Measurements from ENCODE around the gene R3HDM4. TPM values are rescaled to one million over a fixed set of nuclear protein-coding genes. Genes with fewer than 3 reads are reported as not detected.

The R3HDM4 gene
- total and polyA plus RNA-seq, 4 donors = 20.9 to 72.2 (median 47.6) TPM

- no peak overlapping the region for H3K27ac ChIP-seq (ENCODE audit: low read depth, low read length)
Measured at GRCh38 chr19:931860-932647, 19.0 kb upstream of the R3HDM4 start.

GRCh38 chr19:929891-930258 lies 16.9 kb upstream of the R3HDM4 start:
- DNase-seq (ENCODE audit: low read depth in 4 of 6, low spot score in 6 of 6) = no peak
- no peaks in the 10 kb centered on the region for H3K27me3 ChIP-seq (ENCODE audit: control insufficient read depth, insufficient read depth, low read length)
- H3K4me3 ChIP-seq (ENCODE audit: low read depth, low read length) = no peak overlapping the region
- peaks cover 54% of the 10 kb centered on the region for H3K4me1 ChIP-seq (ENCODE audit: control insufficient read depth, insufficient read depth, low read length)
- 92% methylated on average over 6 of the region's 6 CpGs for WGBS (ENCODE audit: insufficient coverage)
- peaks cover 65% of the 10 kb centered on the region for H3K36me3 ChIP-seq (ENCODE audit: control insufficient read depth, insufficient read depth, low read length)
- H3K9me3 ChIP-seq (ENCODE audit: control insufficient read depth, insufficient read depth, low read length) = no peaks in the 10 kb centered on the region
- no peak overlapping the region for H3K27ac ChIP-seq (ENCODE audit: low read depth, low read length)

More at GRCh38 chr19:931860-932647, 19.0 kb upstream of the R3HDM4 start:
- 79% methylated on average over 18 of the region's 32 CpGs for WGBS (ENCODE audit: insufficient coverage)
- Histone ChIP-seq H3K27me3 (ENCODE audit: control insufficient read depth, insufficient read depth, low read length) (no peaks in the 10 kb centered on the region), H3K4me3 (ENCODE audit: low read depth, low read length) (no peak overlapping the region), H3K36me3 (ENCODE audit: control insufficient read depth, insufficient read depth, low read length) (peaks cover 71% of the 10 kb centered on the region), H3K9me3 (ENCODE audit: control insufficient read depth, insufficient read depth, low read length) (no peaks in the 10 kb centered on the region), H3K4me1 (ENCODE audit: control insufficient read depth, insufficient read depth, low read length) (peaks cover 51% of the 10 kb centered on the region)
- DNase-seq (ENCODE audit: low read depth in 4 of 6, low spot score in 6 of 6) = no peak

DNA sequence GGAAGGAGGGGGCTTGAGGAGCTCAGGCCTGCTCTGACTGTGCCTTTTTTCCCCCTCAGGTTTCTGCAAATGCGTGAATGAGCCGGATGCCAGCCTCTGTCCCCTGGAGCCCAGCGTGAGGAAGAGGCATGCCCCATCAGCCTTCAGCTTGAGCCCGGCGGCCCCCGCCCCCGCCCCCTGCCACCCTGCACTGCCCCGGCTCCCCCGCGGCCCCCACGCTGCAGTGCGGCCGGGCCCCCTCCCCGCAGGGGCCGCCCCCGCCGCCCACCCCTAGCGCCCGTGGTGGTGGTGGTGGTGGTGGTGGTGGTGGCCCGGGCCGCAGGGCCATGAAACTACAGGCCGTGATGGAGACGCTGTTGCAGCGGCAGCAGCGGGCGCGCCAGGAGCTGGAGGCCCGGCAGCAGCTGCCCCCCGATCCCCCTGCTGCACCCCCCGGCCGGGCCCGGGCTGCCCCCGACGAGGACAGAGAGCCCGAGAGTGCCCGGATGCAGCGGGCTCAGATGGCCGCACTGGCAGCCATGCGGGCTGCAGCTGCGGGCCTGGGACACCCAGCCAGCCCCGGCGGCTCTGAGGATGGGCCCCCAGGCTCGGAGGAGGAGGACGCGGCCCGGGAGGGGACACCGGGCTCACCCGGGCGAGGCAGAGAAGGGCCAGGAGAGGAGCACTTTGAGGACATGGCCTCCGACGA lies 16.3 kb upstream of the R3HDM4 start:
- H3K9me3 ChIP-seq (ENCODE audit: control insufficient read depth, insufficient read depth, low read length) = no peaks in the 10 kb centered on the region
- H3K27ac ChIP-seq (ENCODE audit: low read depth, low read length) = no peak overlapping the region
- peaks cover 60% of the 10 kb centered on the region for H3K36me3 ChIP-seq (ENCODE audit: control insufficient read depth, insufficient read depth, low read length)
- 91% methylated on average over 32 of the region's 51 CpGs for WGBS (ENCODE audit: insufficient coverage)
- no peaks in the 10 kb centered on the region for H3K27me3 ChIP-seq (ENCODE audit: control insufficient read depth, insufficient read depth, low read length)
- peaks cover 54% of the 10 kb centered on the region for H3K4me1 ChIP-seq (ENCODE audit: control insufficient read depth, insufficient read depth, low read length)
- H3K4me3 ChIP-seq (ENCODE audit: low read depth, low read length) = no peak overlapping the region
- DNase-seq (ENCODE audit: low read depth in 4 of 6, low spot score in 6 of 6) = no peak

GRCh38 chr19:928471-929202 lies 15.6 kb upstream of the R3HDM4 start:
- Histone ChIP-seq H3K4me3 (ENCODE audit: low read depth, low read length) (no peak overlapping the region), H3K36me3 (ENCODE audit: control insufficient read depth, insufficient read depth, low read length) (peaks cover 53% of the 10 kb centered on the region), H3K27ac (ENCODE audit: low read depth, low read length) (no peak overlapping the region), H3K4me1 (ENCODE audit: control insufficient read depth, insufficient read depth, low read length) (peaks cover 48% of the 10 kb centered on the region), H3K27me3 (ENCODE audit: control insufficient read depth, insufficient read depth, low read length) (no peaks in the 10 kb centered on the region), H3K9me3 (ENCODE audit: control insufficient read depth, insufficient read depth, low read length) (no peaks in the 10 kb centered on the region)
- no peak for DNase-seq (ENCODE audit: low read depth in 4 of 6, low spot score in 6 of 6)
- WGBS (ENCODE audit: insufficient coverage) = 85% methylated on average over 16 of the region's 18 CpGs

DNA sequence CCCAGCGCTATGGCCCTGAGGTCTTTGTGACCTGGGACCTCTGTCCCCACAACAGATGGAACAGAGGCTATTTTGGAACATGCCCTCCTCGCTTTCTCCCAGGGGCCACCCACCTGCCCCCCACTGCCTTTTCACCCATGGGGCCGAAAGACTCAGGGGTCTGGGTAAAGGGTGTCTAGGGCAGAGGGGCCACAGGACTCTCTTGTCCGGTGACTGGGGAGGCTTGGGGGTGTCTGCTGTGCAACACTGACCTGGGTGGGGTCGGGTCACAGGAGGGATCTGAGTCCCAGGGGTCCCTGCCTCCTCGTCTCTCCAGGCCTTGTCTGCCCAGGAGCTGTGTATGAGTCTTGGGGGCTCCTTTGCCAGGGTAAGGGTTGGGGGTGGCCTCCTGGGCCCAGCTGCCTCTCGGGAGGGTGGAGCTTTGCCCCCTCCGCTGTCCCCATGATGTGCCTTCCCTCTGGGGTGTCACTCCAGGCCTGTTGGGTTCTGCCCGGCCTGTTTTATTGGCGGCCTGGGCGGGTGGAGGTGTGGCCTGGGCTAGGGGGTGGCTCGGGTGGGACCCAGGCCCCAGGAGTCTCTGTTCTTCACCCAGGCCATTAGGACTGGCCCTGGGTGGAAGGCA lies 14.9 kb upstream of the R3HDM4 start:
- no peak overlapping the region for H3K27ac ChIP-seq (ENCODE audit: low read depth, low read length)
- H3K36me3 ChIP-seq (ENCODE audit: control insufficient read depth, insufficient read depth, low read length) = peaks cover 45% of the 10 kb centered on the region
- WGBS (ENCODE audit: insufficient coverage) = 62% methylated on average over 5 of the region's 12 CpGs
- peaks cover 42% of the 10 kb centered on the region for H3K4me1 ChIP-seq (ENCODE audit: control insufficient read depth, insufficient read depth, low read length)
- H3K27me3 ChIP-seq (ENCODE audit: control insufficient read depth, insufficient read depth, low read length) = no peaks in the 10 kb centered on the region
- H3K4me3 ChIP-seq (ENCODE audit: low read depth, low read length) = peak overlapping the region; percentile 16
- no peak for DNase-seq (ENCODE audit: low read depth in 4 of 6, low spot score in 6 of 6)
- no peaks in the 10 kb centered on the region for H3K9me3 ChIP-seq (ENCODE audit: control insufficient read depth, insufficient read depth, low read length)

- WGBS (ENCODE audit: insufficient coverage) = 25% methylated on average over 4 of the region's 15 CpGs
- no peak for DNase-seq (ENCODE audit: low read depth in 4 of 6, low spot score in 6 of 6)
- H3K4me3 ChIP-seq (ENCODE audit: low read depth, low read length) = peak overlapping the region; percentile 83
- H3K9me3 ChIP-seq (ENCODE audit: control insufficient read depth, insufficient read depth, low read length) = no peaks in the 10 kb centered on the region
- no peaks in the 10 kb centered on the region for H3K27me3 ChIP-seq (ENCODE audit: control insufficient read depth, insufficient read depth, low read length)
- peaks cover 39% of the 10 kb centered on the region for H3K4me1 ChIP-seq (ENCODE audit: control insufficient read depth, insufficient read depth, low read length)
- peaks cover 40% of the 10 kb centered on the region for H3K36me3 ChIP-seq (ENCODE audit: control insufficient read depth, insufficient read depth, low read length)
- no peak overlapping the region for H3K27ac ChIP-seq (ENCODE audit: low read depth, low read length)
Measured at GRCh38 chr19:927351-927779, 14.3 kb upstream of the R3HDM4 start.

DNA sequence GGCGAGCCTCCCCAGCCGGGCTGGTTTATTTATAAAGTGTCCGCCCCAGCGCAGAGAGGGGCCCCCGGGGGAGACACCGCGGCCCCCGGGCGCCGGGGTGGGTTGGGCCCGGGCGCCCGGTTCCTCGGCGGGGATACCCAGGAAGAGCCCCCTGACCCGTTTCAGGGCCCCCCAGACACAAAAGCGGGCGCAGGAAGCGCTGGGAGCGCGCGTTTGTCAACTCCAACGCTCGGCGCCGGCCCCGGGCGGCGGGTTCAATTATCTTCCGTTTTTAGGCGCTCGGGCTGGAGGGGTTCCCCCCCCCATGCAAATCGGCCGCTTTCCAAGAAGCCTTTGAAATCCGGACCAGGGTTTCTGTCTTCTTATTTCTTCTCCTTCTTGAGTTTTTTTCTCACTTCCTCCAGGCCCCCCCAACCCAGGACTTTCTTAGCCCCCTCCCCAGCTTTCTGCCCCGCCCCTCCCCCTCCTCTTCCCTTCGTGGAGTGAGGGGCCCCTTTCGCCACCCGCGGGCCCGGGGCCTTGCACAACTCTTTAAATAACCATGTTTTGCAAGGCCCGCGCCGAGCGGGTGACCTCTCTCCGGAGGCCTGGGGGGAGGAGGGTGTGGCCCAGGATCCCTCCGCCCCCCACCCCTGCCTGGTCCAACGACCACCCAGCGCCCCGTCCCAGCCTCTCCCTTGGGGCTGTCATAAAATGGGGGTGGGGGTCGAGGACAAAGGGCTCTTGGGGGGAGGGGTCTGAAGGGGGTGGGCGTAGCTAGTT lies 13.8 kb upstream of the R3HDM4 start:
- 0% methylated on average over 35 of the region's 52 CpGs for WGBS (ENCODE audit: insufficient coverage)
- Histone ChIP-seq H3K27ac (ENCODE audit: low read depth, low read length) (peak overlapping the region; percentile 69), H3K27me3 (ENCODE audit: control insufficient read depth, insufficient read depth, low read length) (no peaks in the 10 kb centered on the region), H3K36me3 (ENCODE audit: control insufficient read depth, insufficient read depth, low read length) (peaks cover 34% of the 10 kb centered on the region), H3K9me3 (ENCODE audit: control insufficient read depth, insufficient read depth, low read length) (no peaks in the 10 kb centered on the region), H3K4me3 (ENCODE audit: low read depth, low read length) (peak overlapping the region; percentile 83), H3K4me1 (ENCODE audit: control insufficient read depth, insufficient read depth, low read length) (peaks cover 37% of the 10 kb centered on the region)
- peak in 2 of 6 donors; percentile 40 to 63 for DNase-seq (ENCODE audit: low read depth in 4 of 6, low spot score in 6 of 6)

GRCh38 chr19:926323-926588 lies 13.2 kb upstream of the R3HDM4 start:
- DNase-seq (ENCODE audit: low read depth in 4 of 6, low spot score in 6 of 6) = no peak
- Histone ChIP-seq H3K4me3 (ENCODE audit: low read depth, low read length) (peak overlapping the region; percentile 83), H3K4me1 (ENCODE audit: control insufficient read depth, insufficient read depth, low read length) (peaks cover 41% of the 10 kb centered on the region), H3K27ac (ENCODE audit: low read depth, low read length) (peak overlapping the region; percentile 69), H3K36me3 (ENCODE audit: control insufficient read depth, insufficient read depth, low read length) (peaks cover 30% of the 10 kb centered on the region), H3K27me3 (ENCODE audit: control insufficient read depth, insufficient read depth, low read length) (peaks cover under 1% of the 10 kb centered on the region), H3K9me3 (ENCODE audit: control insufficient read depth, insufficient read depth, low read length) (no peaks in the 10 kb centered on the region)
- WGBS (ENCODE audit: insufficient coverage) = 0% methylated on average over 11 of the region's 21 CpGs

Data from spinal cord (tissue), 10 donors.